HepG2 (cell line): ENCODE measurements around the gene ADCY7. TPM values are rescaled to one million over a fixed set of nuclear protein-coding genes. Genes with fewer than 3 reads are reported as not detected.

Experiments used
- CHCHD3 ChIP-seq: sonication (generic); formaldehyde crosslinking; IDR thresholded peaks from 2 replicates; pipeline ENCODE4 v1.8.0; 2022; ENCODE audit warnings: mild to moderate bottlenecking, missing genetic modification reagents, moderate library complexity
- FOXO1 ChIP-seq: sonication (generic); formaldehyde crosslinking; IDR thresholded peaks from 2 replicates; pipeline ENCODE4 v1.4.0; 2020; ENCODE audit warnings: missing genetic modification reagents
- ZNF382 ChIP-seq: sonication (generic); formaldehyde crosslinking; IDR thresholded peaks from 2 replicates; pipeline ENCODE4 v1.5.0; 2020; ENCODE audit warnings: missing genetic modification reagents, mild to moderate bottlenecking, borderline replicate concordance
- polyA plus RNA-seq, 8 experiments: library from polyadenylated mRNA; depleted of rRNA in 3 of 8; stranded (reverse) in 7 of 8; unstranded in 1 of 8; fragments of >200 nt; fragmentation: Illumina TruSeq in 4 of 8; extraction: Trizol in 4 of 8; gene quantifications; 2 replicates each; pipeline versions ENCODE4 v1.2.1 to v1.2.3, GENCODE V29; 2011 to 2016; ENCODE audit warnings: low read depth in 4 of 8, missing spikeins in 1 of 8, mixed read lengths in 1 of 8; ENCODE audit not compliant: insufficient read depth in 1 of 8
- total RNA-seq, 5 experiments: library from RNA; depleted of rRNA; stranded (reverse); fragments of >200 nt; fragmentation: Illumina TruSeq; extraction: Trizol; gene quantifications; 2 replicates each; pipeline ENCODE4 v1.2.3, GENCODE V29; 2016; ENCODE audit warnings: low read depth in 1 of 5
- TF ChIP-seq, protein P1 (sequence below), 2 experiments: IDR thresholded peaks; 2 replicates each; pipeline ENCODE4 v1.6.1; 2011 to 2012; ENCODE audit warnings: low read length in 2 of 2, borderline replicate concordance in 1 of 2, low read depth in 1 of 2, mild to moderate bottlenecking in 1 of 2, moderate library complexity in 1 of 2
- TF ChIP-seq, protein P2 (sequence below): sonication (generic); formaldehyde crosslinking; IDR thresholded peaks from 2 replicates; pipeline ENCODE4 v1.5.1; 2020; ENCODE audit warnings: mild to moderate bottlenecking, moderate library complexity, missing genetic modification reagents

ADCY7 gene
- total and polyA plus RNA-seq, 2 of the 13 experiments (the other 11 are each of a cell fraction or from before 2014, with no cell fraction given): 2.2 to 4.3 TPM

DNA sequence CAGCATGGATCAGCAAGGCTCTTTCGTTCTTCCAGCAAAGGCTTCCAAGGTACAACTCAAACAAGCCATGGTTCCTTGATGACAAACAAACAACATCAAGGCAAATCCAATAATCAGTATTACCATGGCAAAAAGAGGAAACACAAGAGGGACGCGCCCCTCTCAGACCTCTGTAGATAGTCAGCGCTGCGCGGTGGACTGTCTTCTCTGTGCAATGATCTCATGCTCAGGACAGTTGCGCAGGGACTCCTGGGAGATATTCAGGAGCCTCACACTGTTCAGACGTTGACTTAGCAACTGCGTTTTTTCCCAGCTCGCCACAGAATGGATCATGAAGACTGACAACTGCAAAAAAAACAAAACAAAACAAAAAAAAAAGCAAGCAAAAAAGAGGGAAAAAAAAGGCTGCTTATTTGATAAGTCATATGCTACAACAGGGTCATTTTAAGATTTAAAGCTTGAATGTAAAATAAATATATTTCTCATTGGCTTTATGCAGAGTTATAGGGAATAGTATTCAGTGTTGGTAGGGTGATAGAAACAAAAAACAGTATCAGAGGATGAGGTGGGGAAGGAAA lies 37.1 kb upstream of the ADCY7 start (continued):
- TF ChIP-seq, protein P1, sequence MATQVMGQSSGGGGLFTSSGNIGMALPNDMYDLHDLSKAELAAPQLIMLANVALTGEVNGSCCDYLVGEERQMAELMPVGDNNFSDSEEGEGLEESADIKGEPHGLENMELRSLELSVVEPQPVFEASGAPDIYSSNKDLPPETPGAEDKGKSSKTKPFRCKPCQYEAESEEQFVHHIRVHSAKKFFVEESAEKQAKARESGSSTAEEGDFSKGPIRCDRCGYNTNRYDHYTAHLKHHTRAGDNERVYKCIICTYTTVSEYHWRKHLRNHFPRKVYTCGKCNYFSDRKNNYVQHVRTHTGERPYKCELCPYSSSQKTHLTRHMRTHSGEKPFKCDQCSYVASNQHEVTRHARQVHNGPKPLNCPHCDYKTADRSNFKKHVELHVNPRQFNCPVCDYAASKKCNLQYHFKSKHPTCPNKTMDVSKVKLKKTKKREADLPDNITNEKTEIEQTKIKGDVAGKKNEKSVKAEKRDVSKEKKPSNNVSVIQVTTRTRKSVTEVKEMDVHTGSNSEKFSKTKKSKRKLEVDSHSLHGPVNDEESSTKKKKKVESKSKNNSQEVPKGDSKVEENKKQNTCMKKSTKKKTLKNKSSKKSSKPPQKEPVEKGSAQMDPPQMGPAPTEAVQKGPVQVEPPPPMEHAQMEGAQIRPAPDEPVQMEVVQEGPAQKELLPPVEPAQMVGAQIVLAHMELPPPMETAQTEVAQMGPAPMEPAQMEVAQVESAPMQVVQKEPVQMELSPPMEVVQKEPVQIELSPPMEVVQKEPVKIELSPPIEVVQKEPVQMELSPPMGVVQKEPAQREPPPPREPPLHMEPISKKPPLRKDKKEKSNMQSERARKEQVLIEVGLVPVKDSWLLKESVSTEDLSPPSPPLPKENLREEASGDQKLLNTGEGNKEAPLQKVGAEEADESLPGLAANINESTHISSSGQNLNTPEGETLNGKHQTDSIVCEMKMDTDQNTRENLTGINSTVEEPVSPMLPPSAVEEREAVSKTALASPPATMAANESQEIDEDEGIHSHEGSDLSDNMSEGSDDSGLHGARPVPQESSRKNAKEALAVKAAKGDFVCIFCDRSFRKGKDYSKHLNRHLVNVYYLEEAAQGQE (IDR thresholded peaks at IDR 0.05; ENCODE audit: borderline replicate concordance in 1 of 2, low read depth in 1 of 2, low read length in 2 of 2): no peak
- TF ChIP-seq FOXO1 (CRISPR knock-in tag) (no peak), ZNF382 (CRISPR knock-in tag) (no peak), CHCHD3 (CRISPR knock-in tag) (no peak)
- TF ChIP-seq, protein P2, sequence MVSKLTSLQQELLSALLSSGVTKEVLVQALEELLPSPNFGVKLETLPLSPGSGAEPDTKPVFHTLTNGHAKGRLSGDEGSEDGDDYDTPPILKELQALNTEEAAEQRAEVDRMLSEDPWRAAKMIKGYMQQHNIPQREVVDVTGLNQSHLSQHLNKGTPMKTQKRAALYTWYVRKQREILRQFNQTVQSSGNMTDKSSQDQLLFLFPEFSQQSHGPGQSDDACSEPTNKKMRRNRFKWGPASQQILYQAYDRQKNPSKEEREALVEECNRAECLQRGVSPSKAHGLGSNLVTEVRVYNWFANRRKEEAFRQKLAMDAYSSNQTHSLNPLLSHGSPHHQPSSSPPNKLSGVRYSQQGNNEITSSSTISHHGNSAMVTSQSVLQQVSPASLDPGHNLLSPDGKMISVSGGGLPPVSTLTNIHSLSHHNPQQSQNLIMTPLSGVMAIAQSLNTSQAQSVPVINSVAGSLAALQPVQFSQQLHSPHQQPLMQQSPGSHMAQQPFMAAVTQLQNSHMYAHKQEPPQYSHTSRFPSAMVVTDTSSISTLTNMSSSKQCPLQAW (CRISPR knock-in tag): no peak
- TF ChIP-seq, all 625 proteins: peak for 0
